ENCODE data around the gene SPINT2. TPM values are rescaled to one million over a fixed set of nuclear protein-coding genes. Genes with fewer than 3 reads are reported as not detected.

The SPINT2 gene, protein sequence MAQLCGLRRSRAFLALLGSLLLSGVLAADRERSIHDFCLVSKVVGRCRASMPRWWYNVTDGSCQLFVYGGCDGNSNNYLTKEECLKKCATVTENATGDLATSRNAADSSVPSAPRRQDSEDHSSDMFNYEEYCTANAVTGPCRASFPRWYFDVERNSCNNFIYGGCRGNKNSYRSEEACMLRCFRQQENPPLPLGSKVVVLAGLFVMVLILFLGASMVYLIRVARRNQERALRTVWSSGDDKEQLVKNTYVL
- total RNA-seq: 10 to 100 TPM in 2 of 4 donors, 1 to 10 TPM in 2; 4.7 to 46.7 (median 12.8) TPM

DNA sequence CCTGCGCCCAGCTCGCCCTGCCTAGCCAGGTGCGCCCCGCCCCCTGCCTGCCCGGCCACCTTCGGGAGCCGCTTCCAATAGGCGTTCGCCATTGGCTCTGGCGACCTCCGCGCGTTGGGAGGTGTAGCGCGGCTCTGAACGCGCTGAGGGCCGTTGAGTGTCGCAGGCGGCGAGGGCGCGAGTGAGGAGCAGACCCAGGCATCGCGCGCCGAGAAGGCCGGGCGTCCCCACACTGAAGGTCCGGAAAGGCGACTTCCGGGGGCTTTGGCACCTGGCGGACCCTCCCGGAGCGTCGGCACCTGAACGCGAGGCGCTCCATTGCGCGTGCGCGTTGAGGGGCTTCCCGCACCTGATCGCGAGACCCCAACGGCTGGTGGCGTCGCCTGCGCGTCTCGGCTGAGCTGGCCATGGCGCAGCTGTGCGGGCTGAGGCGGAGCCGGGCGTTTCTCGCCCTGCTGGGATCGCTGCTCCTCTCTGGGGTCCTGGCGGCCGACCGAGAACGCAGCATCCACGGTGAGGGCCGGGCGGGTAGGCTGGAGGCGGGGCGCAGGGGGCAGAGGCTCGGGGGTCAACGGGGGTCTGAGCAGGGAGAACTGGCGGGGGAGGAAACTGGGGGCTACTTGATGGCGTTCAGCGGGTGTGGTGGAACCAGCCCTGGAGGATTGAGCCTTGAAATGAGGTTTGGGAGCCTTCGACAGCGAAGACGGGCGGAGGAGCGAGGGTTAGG lies at the start of gene SPINT2:
Gene SPINT2 (plus strand): TSS at position 88 of the 727 bp plus-strand sequence. CDS start 320 bp downstream, at position 408.
- no peak for TF ChIP-seq CTCF (IDR thresholded peaks at IDR 0.05; ENCODE audit: low read depth)

- no peak for TF ChIP-seq CTCF (IDR thresholded peaks at IDR 0.05; ENCODE audit: low read depth)
Observed at GRCh38 chr19:38216785-38217641, 47.4 kb upstream of the SPINT2 start.

DNA sequence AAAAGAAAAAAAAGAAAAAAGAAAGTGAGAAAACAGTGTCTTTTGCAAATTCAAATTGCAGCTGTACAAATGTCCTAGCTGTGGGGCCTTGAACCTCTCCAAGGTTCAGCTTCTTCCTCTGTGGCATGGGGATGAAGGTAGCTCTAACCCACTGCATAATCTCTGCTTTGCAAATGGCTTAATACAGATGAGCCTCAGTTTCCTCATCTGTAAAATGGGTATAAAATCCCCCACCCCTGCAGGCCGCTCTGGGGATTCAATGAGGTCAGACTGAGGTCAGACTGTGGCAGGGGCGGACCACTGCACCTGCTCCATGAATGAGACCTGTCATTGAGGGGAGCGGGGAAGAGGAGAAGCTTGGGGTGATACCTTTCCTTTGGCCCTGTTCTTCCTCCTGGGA lies 46.2 kb upstream of the SPINT2 start:
- TF ChIP-seq CTCF (IDR thresholded peaks at IDR 0.05; ENCODE audit: low read depth): no peak

DNA sequence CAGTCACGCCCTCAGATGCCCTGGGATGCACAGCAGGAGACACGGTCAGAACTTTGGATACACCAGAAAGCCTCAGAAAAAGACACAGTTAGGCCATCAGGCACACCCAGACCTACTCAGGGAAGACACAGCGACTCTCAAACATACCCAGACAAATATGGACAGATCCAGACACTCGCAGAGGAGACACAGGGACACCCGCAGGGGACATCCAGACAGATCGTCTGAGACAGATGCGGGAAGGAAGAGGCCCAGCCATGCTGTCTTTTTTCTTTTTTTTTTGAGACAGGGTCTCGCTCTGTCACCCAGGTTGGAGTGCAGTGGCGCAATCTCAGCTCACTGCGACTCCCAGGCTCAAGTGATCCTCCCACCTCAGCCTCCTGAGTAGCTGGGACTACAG lies 45.2 kb upstream of the SPINT2 start:
- no peak for TF ChIP-seq CTCF (IDR thresholded peaks at IDR 0.05; ENCODE audit: low read depth)

- TF ChIP-seq CTCF (IDR thresholded peaks at IDR 0.05; ENCODE audit: low read depth): no peak
Observed at GRCh38 chr19:38221421-38221820, 43.0 kb upstream of the SPINT2 start.

DNA sequence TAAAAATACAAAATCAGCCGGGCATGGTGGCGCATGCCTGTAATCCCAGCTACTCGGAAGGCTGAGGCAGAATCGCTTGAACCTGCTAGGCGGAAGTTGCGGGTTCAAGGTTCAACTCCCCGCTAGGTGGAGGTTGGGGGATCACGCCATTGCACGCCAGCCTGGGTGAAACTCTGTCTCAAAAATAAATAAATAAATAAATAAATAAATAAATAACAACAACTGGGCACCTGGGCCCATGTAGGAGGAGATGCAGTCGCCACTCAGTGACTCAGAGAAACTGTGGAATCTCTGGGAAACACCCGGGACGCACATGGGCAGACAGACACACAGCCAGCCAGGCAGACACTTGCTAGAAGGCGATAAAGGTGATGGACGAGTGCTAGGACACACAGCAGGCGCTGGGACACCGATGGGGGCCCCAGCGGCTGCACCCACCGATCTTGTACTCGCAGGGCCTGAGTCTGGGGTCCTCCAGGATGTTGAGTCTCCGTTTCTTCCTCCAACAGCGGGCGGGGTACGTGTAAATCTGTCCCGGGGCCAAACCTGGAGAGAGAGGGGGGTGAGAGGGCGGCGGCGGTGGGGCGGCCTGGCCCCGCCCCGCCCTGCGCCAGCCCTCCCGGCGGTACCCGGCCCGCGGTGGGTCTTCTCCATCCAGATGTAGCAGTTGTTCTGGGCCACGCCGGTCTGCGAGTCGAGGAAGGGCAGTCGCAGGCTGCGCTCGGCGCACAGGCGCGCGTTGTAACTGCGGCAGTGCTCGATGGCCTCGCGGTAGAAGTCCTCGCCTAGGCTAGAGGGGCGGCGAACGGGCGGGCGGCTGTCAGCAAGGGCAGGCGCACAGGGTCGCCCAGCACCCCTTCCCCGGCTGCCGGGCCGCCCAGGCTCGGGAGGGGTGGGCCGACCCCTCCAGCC lies 42.2 kb upstream of the SPINT2 start:
- no peak for TF ChIP-seq CTCF (IDR thresholded peaks at IDR 0.05; ENCODE audit: low read depth)
